MM.1S (cell line): ENCODE results near the gene SHMT2.

ENCODE experiments used
- CTCF ChIP-seq: fragments of 300-600 bp; sonication (generic); IDR thresholded peaks from 2 replicates; pipeline ENCODE4 v1.5.1; 2016; ENCODE audit warnings: antibody characterized with exemption, low read length, mixed read lengths
- EZH2 ChIP-seq: fragments of 300-600 bp; sonication (generic); optimal IDR thresholded peaks from 2 replicates; pipeline ENCODE3; 2017; ENCODE audit warnings: low read depth, mild to moderate bottlenecking, antibody characterized with exemption, low read length, mixed read lengths

- TF ChIP-seq CTCF, result no peak
- TF ChIP-seq EZH2, result no peak
These were observed 15.6 kb upstream of the SHMT2 start for GRCh38 chr12:57213763-57214397.
